ENCODE data around the gene CEACAM1.
"Not testable (repeated sequence)": the region's sequence is repeated elsewhere in the genome, so short reads cannot be mapped to it uniquely, and the experiment has no call there.

The CEACAM1 gene

DNA sequence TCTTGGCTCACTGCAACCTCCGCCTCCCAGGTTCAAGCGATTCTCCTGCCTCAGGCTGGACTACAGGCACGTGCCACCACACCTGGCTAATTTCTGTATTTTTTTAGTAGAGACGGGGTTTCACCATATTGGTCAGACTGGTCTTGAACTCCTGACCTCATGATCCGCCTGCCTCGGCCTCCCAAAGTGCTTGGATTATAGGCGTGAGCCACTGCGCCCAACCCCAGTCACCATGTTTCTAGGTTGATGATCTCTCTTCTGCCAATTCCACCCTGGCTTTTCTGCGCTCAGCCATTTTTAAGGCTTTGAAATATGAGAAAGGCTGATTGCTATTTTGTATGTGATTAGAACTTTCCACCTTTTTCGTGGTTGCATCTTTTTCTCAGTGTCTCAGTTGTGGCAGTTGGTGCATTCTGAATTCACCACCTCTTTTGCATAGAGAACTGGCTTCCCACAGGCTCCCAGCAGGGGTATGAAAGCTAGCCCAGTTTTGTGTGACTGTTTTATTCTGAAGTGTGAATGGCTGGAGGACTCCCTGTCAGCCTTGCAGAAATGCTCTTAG is 15.5 kb downstream of the CEACAM1 start:
- no peak for DNase-seq (ENCODE audit: low read depth)
- TF ChIP-seq, protein P1, sequence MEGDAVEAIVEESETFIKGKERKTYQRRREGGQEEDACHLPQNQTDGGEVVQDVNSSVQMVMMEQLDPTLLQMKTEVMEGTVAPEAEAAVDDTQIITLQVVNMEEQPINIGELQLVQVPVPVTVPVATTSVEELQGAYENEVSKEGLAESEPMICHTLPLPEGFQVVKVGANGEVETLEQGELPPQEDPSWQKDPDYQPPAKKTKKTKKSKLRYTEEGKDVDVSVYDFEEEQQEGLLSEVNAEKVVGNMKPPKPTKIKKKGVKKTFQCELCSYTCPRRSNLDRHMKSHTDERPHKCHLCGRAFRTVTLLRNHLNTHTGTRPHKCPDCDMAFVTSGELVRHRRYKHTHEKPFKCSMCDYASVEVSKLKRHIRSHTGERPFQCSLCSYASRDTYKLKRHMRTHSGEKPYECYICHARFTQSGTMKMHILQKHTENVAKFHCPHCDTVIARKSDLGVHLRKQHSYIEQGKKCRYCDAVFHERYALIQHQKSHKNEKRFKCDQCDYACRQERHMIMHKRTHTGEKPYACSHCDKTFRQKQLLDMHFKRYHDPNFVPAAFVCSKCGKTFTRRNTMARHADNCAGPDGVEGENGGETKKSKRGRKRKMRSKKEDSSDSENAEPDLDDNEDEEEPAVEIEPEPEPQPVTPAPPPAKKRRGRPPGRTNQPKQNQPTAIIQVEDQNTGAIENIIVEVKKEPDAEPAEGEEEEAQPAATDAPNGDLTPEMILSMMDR (IDR thresholded peaks at IDR 0.05; ENCODE audit: control insufficient read depth, insufficient read depth, low read depth, low read length, missing control alignments): no peak
- no peak overlapping the region for H3K4me3 ChIP-seq (ENCODE audit: control insufficient read depth, low read depth, low read length)

DNA sequence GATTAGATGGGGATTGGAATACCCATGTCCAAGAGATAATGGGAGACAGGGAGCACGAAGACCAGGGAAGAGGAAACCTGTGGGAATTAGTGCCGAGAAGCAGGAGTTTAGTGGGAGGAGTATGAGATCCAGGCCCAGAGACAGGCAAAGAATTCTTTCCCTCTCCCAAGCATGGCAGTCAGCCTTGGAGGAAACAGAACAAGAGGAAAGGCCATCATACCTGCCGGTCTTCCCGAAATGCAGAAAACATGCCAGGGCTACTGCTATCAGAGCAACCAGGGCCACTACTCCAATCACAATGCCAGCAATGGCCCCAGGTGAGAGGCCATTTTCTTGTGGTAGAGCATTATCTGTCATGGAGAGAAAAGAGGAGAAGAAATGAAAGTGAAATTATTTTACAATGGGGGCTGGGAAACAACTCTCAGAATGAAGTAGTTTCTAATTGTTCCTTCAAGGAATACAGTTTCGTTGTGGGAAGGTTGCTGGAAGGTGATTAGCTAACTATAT is 16.1 kb downstream of the CEACAM1 start:
- no peak for DNase-seq (ENCODE audit: low read depth)
- H3K4me3 ChIP-seq (ENCODE audit: control insufficient read depth, low read depth, low read length): no peak overlapping the region
- TF ChIP-seq, protein P1 (IDR thresholded peaks at IDR 0.05; ENCODE audit: control insufficient read depth, insufficient read depth, low read depth, low read length, missing control alignments): no peak

DNA sequence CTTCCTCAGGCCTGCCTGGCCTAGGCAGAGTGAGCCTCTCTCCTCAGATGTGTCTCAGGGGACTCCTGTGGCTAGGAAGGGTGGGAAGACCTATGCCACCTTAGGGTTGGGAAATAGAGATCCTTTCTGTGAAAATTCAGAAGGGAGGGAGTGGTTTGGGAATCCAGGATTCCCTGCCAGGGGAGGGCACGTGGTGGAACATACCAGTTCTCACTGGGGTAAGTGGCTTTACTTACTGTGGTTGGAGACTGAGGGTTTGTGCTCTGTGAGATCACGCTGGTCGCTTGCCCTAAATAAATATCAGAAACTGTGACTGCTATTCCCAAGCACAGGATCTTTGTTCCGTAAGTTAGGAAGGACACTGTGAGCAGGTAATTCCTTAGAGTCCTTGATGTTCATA is 16.9 kb downstream of the CEACAM1 start:
- TF ChIP-seq, protein P1 (IDR thresholded peaks at IDR 0.05; ENCODE audit: control insufficient read depth, insufficient read depth, low read depth, low read length, missing control alignments): no peak
- no peak for DNase-seq (ENCODE audit: low read depth)
- H3K4me3 ChIP-seq (ENCODE audit: control insufficient read depth, low read depth, low read length): no peak overlapping the region

DNA sequence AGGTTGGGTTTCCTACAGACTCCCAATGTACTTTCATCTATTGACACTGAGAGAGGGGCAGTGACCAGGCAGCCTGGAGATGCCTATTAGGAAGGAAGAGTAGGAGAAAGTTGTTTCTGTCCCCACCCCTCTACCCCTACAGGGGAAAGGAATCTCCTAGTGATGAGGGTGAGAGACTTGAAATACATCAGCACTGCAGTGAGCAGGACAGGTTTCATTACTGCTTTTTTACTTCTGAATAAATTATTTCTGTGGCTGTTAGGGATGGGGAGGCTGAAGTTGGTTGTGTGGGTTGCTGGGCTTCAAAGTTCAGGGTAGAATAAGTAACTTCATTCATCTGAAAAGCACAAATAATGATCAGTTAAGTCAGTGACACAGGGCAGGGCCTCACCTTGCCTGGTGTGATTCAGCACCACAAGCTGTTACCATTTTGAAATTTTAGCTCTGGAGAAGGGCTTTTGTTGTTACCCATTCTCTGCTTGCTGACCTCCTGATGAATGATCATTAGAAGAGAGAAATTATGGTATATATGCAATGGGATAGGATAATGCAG is 19.3 kb downstream of the CEACAM1 start:
- no peak for DNase-seq (ENCODE audit: low read depth)
- TF ChIP-seq, protein P1 (IDR thresholded peaks at IDR 0.05; ENCODE audit: control insufficient read depth, insufficient read depth, low read depth, low read length, missing control alignments): no peak
- H3K4me3 ChIP-seq (ENCODE audit: control insufficient read depth, low read depth, low read length): no peak overlapping the region

DNA sequence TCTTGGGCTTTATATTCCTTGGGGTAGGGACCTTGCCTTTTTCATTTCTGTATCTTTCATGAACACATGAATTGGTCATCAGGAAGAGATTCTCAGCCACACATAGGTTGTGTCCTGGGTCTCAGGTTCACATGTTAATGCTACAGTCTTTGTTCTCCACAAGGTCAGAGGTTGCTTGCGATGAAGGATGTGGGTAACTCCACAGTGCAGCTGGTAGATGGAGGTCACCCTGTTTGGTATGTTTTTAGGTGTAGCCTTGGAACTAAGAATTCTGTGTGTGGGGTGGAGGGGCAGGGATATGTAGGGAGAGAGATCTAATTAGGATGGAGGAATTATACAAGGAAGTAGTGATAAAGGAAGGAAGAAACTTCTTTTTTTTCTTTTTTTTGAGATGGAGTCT is 23.2 kb downstream of the CEACAM1 start:
- no peak overlapping the region for H3K4me3 ChIP-seq (ENCODE audit: control insufficient read depth, low read depth, low read length)
- TF ChIP-seq, protein P1 (IDR thresholded peaks at IDR 0.05; ENCODE audit: control insufficient read depth, insufficient read depth, low read depth, low read length, missing control alignments): no peak
- no peak for DNase-seq (ENCODE audit: low read depth)

DNA sequence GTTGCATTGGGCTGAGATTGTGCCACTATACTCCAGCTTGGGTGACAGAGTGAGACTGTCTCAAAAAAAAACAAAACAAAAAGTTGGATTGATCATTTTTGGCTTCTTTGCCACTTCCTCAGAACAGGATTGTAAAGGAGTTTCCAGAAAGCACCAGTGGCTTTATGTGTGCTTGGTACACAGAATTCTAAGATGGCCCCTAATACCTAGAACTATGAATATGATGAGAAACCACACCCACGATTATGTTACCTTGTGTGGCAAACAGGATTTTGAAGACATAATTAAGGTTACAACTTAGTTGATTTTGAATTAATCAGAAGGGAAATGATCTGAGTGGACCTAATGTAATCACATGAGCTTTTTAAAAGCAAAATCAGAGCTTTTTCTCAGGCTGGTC is 26.5 kb downstream of the CEACAM1 start:
- TF ChIP-seq, protein P1 (IDR thresholded peaks at IDR 0.05; ENCODE audit: control insufficient read depth, insufficient read depth, low read depth, low read length, missing control alignments): no peak
- no peak for DNase-seq (ENCODE audit: low read depth)
- H3K4me3 ChIP-seq (ENCODE audit: control insufficient read depth, low read depth, low read length): no peak overlapping the region

DNA sequence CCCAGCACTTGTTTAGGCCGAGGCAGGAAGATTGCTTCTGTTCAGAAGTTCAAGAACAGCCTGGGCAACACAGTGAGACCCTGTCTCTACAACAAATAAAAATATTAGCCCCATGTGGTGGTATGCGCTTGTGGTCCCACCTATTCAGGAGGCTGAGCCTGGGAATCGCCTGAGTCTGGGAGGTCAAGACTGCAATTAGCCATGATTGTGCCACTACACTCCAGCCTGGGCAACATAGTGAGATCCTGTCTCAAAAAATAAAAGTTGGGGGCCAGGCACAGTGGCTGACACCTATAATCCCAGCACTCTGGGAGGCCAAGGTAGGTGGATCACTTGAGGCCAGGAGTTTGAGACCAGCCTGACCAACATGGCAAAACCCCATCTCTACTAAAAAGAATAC is 27.0 kb downstream of the CEACAM1 start:
- not testable (repeated sequence) for DNase-seq (ENCODE audit: low read depth); H3K4me3 ChIP-seq (ENCODE audit: control insufficient read depth, low read depth, low read length)

Data from AG09309 (cell line).